Measurements from ENCODE around the gene HDGFL2.
"Not testable (repeated sequence)": the region's sequence is repeated elsewhere in the genome, so short reads cannot be mapped to it uniquely, and the experiment has no call there.

Gene HDGFL2

GRCh38 chr19:4516939-4517300 lies 44.8 kb downstream of the HDGFL2 start:
- no peak for DNase-seq

- no peak for DNase-seq
Observed at GRCh38 chr19:4517451-4518057, 45.5 kb downstream of the HDGFL2 start.

- DNase-seq = no peak
Observed at GRCh38 chr19:4518345-4519171, 46.5 kb downstream of the HDGFL2 start, which contains the start of gene PLIN4. Gene PLIN4 (minus strand): TSS chr19:4518486. CDS start chr19:4518272, 214 bp downstream.

GRCh38 chr19:4519172-4519496 lies 47.0 kb downstream of the HDGFL2 start:
- DNase-seq = no peak

GRCh38 chr19:4519521-4520277 lies 47.6 kb downstream of the HDGFL2 start:
- DNase-seq = no peak

GRCh38 chr19:4521170-4521887 lies 49.2 kb downstream of the HDGFL2 start:
- DNase-seq = no peak

GRCh38 chr19:4521888-4522242 lies 49.8 kb downstream of the HDGFL2 start:
- DNase-seq = no peak

- no peak for DNase-seq
Observed at GRCh38 chr19:4522291-4523002, 50.4 kb downstream of the HDGFL2 start.

- DNase-seq = peak; percentile 71
Observed at GRCh38 chr19:4523306-4524110, 51.4 kb downstream of the HDGFL2 start.

GRCh38 chr19:4524808-4525562 lies 52.9 kb downstream of the HDGFL2 start:
- peak; percentile 89 for DNase-seq

GRCh38 chr19:4525563-4526002 lies 53.5 kb downstream of the HDGFL2 start:
- no peak for DNase-seq

GRCh38 chr19:4527377-4527776 lies 55.3 kb downstream of the HDGFL2 start:
- not testable (repeated sequence) for DNase-seq

GRCh38 chr19:4528843-4529242 lies 56.7 kb downstream of the HDGFL2 start:
- DNase-seq = no peak

GRCh38 chr19:4529924-4530522 lies 57.9 kb downstream of the HDGFL2 start:
- DNase-seq = no peak

- no peak for DNase-seq
Observed at GRCh38 chr19:4531562-4532165, 59.6 kb downstream of the HDGFL2 start.

- DNase-seq = no peak
Observed at GRCh38 chr19:4533334-4533733, 61.2 kb downstream of the HDGFL2 start.

- DNase-seq = no peak
Observed at GRCh38 chr19:4533835-4534424, 61.8 kb downstream of the HDGFL2 start.

GRCh38 chr19:4534836-4535658 lies 63.0 kb downstream of the HDGFL2 start, which contains the start of gene PLIN5:
Gene PLIN5 (minus strand): TSS chr19:4535224. CDS start chr19:4534074, 1,150 bp downstream.
- DNase-seq = peak; percentile 75

Measured in activated CD8-positive, alpha-beta memory T cell treated with anti-CD3 and anti-CD28 coated beads, Interleukin-2, amount 50 U/mL, for 48 hours (primary cell).